ENCODE measurements around the gene C16orf90. TPM values are rescaled to one million over a fixed set of nuclear protein-coding genes. Genes with fewer than 3 reads are reported as not detected.

C16orf90 gene
- polyA plus RNA-seq, 1 experiment = not detected

DNA sequence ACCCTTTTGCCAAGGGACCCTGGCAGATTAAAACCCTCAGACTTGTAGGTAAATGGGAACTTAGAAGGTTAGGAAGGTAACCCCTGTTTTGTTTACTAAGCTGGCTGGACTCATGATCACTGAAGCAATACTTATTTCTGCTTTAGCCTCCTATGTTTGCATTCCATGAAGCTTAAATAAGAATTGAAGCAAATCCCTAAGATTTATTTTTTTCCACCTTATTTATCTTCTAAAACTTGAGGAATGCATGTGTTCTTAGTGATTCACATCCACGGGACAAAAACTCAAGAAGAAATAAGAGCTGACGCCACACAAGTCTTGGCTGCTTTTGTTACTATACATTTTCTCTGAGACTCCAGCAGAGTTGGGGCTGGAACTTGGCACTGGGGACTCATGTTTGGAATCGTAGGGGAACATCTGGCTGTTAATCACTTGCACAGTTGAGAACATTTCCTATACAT lies 41.0 kb upstream of the C16orf90 start:
- Histone ChIP-seq H3K27me3 (ENCODE audit: control insufficient read depth, insufficient read depth, low read length) (no peaks in the 10 kb centered on the region), H3K36me3 (ENCODE audit: control insufficient read depth, insufficient read depth, low read length) (peaks cover 16% of the 10 kb centered on the region), H3K4me3 (ENCODE audit: low read depth, low read length) (no peak overlapping the region)
- DNase-seq (ENCODE audit: low read depth) = no peak
- ChIA-PET POLR2A (no interaction called here), CTCF (interaction anchor here (0.9 to 1.2 kb wide), 3 partner anchors 9 to 10 kb away, joined by 3 to 6 read pairs (median 4); no protein-coding TSS in a partner anchor)
- TF ChIP-seq, protein P1, sequence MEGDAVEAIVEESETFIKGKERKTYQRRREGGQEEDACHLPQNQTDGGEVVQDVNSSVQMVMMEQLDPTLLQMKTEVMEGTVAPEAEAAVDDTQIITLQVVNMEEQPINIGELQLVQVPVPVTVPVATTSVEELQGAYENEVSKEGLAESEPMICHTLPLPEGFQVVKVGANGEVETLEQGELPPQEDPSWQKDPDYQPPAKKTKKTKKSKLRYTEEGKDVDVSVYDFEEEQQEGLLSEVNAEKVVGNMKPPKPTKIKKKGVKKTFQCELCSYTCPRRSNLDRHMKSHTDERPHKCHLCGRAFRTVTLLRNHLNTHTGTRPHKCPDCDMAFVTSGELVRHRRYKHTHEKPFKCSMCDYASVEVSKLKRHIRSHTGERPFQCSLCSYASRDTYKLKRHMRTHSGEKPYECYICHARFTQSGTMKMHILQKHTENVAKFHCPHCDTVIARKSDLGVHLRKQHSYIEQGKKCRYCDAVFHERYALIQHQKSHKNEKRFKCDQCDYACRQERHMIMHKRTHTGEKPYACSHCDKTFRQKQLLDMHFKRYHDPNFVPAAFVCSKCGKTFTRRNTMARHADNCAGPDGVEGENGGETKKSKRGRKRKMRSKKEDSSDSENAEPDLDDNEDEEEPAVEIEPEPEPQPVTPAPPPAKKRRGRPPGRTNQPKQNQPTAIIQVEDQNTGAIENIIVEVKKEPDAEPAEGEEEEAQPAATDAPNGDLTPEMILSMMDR (IDR thresholded peaks at IDR 0.05; ENCODE audit: insufficient read depth, low read depth, low read length) = no peak

- ChIA-PET CTCF (no interaction called here), POLR2A (no interaction called here)
- H3K4me3 ChIP-seq (ENCODE audit: low read depth, low read length) = no peak overlapping the region
- no peaks in the 10 kb centered on the region for H3K27me3 ChIP-seq (ENCODE audit: control insufficient read depth, insufficient read depth, low read length)
- H3K36me3 ChIP-seq (ENCODE audit: control insufficient read depth, insufficient read depth, low read length) = peaks cover 22% of the 10 kb centered on the region
- DNase-seq (ENCODE audit: low read depth) = no peak
- TF ChIP-seq, protein P1 (IDR thresholded peaks at IDR 0.05; ENCODE audit: insufficient read depth, low read depth, low read length) = no peak
Measured at GRCh38 chr16:3534126-3534525, 38.8 kb upstream of the C16orf90 start.

DNA sequence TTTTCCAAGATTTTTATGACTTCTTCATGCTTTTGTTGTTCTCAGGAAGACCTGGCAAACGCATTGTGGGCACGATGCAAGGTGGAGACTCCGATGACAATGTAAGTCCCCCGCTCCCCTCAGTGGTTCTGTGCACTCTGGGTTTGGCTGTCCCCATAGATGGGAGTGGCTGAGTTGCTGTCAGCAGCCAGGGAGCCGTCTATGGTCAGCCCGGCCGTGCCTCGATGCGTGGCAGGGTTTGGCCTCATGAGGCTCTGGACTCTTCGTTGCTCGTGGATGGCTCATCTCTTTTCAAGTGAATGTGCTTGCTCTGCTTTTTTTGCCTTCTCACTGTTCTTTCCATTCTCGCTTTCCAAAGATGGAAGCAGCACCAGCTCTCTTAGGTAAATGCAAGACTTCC lies 37.5 kb upstream of the C16orf90 start:
- no peak for DNase-seq (ENCODE audit: low read depth)
- TF ChIP-seq, protein P1 (IDR thresholded peaks at IDR 0.05; ENCODE audit: insufficient read depth, low read depth, low read length) = no peak
- POLR2A ChIA-PET = no interaction called here
- H3K36me3 ChIP-seq (ENCODE audit: control insufficient read depth, insufficient read depth, low read length) = peaks cover 24% of the 10 kb centered on the region
- no peak overlapping the region for H3K4me3 ChIP-seq (ENCODE audit: low read depth, low read length)
- CTCF ChIA-PET = no interaction called here
- H3K27me3 ChIP-seq (ENCODE audit: control insufficient read depth, insufficient read depth, low read length) = no peaks in the 10 kb centered on the region

DNA sequence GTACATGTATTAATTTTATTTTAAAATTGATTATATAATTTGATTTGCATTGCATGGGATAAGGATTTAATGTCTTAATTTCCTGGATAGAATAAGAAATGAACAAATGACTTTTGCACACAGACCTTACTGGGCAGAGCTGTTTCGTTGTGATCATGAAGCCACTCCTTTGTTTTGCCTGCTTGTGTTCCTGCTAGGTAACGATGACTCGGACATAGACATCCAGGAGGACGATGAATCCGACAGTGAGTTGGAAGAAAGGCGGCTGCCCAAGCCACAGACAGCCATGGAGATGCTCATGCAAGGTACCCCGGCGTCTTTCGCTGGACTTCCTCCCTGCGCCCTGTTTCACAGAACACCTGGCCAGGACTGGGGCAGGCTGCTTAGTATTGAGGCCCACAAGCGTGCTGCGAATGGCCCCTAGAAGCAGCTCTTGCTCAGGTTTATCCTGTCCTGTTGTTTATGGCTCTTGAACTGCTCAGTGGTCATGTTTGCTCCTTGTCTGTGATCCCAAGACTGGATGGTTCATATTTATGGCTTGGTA lies 35.2 kb upstream of the C16orf90 start:
- POLR2A ChIA-PET = no interaction called here

DNA sequence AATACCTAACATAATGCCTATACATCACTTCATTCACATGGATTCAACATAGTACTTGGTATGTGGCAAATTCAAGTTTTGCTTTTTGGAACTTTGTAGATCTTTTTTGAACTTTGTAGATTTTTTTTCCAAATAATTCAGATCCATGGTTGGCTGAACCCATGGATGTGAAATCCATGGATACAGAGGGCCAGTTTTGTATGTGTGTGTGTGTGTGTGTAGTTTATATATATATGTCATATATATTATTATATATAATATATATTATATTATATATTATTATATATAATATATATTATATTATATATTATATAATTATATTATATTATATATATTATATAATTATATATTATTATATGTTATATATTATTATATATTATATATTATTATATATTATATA lies 33.9 kb upstream of the C16orf90 start:
- no peak for DNase-seq (ENCODE audit: low read depth)
- Histone ChIP-seq H3K36me3 (ENCODE audit: control insufficient read depth, insufficient read depth, low read length) (peaks cover 28% of the 10 kb centered on the region), H3K27me3 (ENCODE audit: control insufficient read depth, insufficient read depth, low read length) (no peaks in the 10 kb centered on the region), H3K4me3 (ENCODE audit: low read depth, low read length) (no peak overlapping the region)
- CTCF ChIA-PET = no interaction called here
- TF ChIP-seq, protein P1 (IDR thresholded peaks at IDR 0.05; ENCODE audit: insufficient read depth, low read depth, low read length) = no peak
- POLR2A ChIA-PET = no interaction called here

More for the DNA sequence above, 35.2 kb upstream of the C16orf90 start:
- H3K36me3 ChIP-seq (ENCODE audit: control insufficient read depth, insufficient read depth, low read length) = peaks cover 26% of the 10 kb centered on the region
- CTCF ChIA-PET = no interaction called here
- DNase-seq (ENCODE audit: low read depth) = no peak
- TF ChIP-seq, protein P1 (IDR thresholded peaks at IDR 0.05; ENCODE audit: insufficient read depth, low read depth, low read length) = no peak
- no peak overlapping the region for H3K4me3 ChIP-seq (ENCODE audit: low read depth, low read length)
- H3K27me3 ChIP-seq (ENCODE audit: control insufficient read depth, insufficient read depth, low read length) = no peaks in the 10 kb centered on the region

All from BJ (cell line).